ENCODE results near the gene FOCAD. TPM values are rescaled to one million over a fixed set of nuclear protein-coding genes. Genes with fewer than 3 reads are reported as not detected.

Gene FOCAD
- total RNA-seq, 1 experiment from 2014 or later: 20.0 TPM

- DNase-seq (ENCODE audit: extremely low read depth, low read depth): no peak
These were observed 313.5 kb downstream of the FOCAD start for GRCh38 chr9:20997503-20998076.

DNA sequence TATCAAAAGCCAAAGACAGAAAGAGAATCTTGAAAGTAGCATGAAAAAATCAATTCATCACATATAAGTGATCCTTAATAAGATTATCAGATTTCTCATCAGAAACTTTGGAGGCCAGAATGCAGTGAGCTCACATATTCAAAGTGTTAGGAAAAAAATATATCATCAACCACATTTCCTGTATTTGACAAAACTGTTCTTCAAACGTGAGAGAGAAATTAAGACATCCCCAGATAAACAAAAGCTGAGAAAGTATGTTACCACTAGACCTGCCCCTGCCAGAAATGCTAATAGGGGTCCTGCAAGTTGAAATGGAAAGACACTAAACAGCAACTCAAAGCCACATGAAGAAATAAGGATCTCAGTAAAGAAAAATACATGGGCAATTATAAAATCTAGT is 317.5 kb downstream of the FOCAD start:
- no peak for DNase-seq (ENCODE audit: extremely low read depth, low read depth)

- DNase-seq (ENCODE audit: extremely low read depth, low read depth): no peak
These were observed 318.0 kb downstream of the FOCAD start for GRCh38 chr9:21002040-21002439.

GRCh38 chr9:21015129-21015815 is 331.2 kb downstream of the FOCAD start:
- no peak for DNase-seq (ENCODE audit: extremely low read depth, low read depth)

DNA sequence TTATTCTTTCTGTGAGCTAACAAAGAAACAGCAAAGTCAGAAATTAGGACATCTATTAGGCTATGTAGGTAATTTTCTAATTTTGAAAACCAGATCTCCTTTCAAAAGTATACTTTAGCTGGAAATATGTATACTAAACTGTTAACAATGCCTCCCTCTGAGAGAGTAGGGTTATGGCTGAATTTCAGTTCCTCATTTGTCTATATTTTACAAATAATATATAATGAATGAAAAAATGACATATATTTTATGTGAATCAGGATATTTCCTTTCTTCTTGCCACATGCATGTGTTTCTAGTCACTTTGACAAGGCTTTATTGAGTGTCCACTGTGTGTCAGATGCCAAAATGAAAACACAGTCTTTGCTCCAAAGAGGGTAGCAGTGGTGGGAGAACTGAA is 331.9 kb downstream of the FOCAD start:
- DNase-seq (ENCODE audit: extremely low read depth, low read depth): no peak

GRCh38 chr9:21016701-21017491 is 332.8 kb downstream of the FOCAD start:
- no peak for DNase-seq (ENCODE audit: extremely low read depth, low read depth)

DNA sequence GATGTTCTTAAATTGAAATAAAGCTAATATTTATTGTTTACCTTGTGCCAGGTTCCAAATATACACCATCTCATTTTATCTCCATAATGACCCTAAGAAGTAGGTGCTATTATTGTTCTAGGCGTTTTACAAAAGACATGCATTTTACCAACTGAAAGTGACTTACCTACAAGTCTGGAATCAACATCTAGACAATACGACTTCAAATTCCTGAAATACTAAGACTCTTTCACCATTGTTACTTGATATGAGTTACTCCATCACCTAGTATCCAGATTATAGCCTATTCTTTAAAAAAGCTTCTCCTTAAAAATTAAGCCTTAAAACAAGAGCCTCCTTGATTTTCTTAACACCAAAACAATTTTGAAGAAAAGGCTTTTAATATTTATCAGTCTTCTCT is 334.1 kb downstream of the FOCAD start:
- DNase-seq (ENCODE audit: extremely low read depth, low read depth): no peak

DNA sequence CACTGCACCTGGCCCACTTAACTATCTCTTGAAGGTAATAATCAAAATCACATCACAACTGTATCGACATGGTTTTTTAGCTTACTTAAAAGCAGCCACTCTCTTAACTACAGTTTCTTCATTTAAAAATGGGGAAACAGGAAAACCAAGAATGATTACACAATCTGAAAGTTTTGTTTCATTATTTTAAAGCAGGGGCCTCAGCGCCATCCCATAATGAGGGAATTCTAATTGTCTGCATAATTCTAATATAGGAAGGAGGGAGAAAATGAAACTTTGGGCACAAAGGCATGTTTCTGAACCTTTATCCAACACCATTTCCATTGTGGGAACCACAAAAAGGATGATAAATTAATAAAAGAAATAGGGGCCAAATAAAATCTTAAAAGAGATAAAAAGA is 339.8 kb downstream of the FOCAD start:
- DNase-seq (ENCODE audit: extremely low read depth, low read depth): no peak

GRCh38 chr9:21027295-21027694 is 343.2 kb downstream of the FOCAD start:
- DNase-seq (ENCODE audit: extremely low read depth, low read depth): no peak

DNA sequence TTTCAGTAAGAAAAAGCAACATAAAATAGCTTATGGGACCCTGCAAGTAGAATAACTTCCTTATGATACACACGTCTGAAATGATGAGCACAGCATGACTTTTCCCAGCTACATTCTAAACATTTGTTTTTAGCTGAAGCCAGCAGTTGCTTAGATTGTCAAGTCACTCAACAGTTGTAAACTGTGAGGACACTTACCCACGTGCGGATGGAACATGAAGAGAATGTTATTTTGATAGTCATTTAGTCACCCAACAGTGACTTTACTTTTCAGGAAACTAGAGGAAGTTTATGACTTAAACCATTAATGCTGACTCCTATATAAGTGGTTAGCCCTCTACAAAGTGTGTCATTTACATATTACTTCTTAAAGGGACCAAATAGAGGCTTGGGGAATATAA is 344.4 kb downstream of the FOCAD start:
- no peak for DNase-seq (ENCODE audit: extremely low read depth, low read depth)

DNA sequence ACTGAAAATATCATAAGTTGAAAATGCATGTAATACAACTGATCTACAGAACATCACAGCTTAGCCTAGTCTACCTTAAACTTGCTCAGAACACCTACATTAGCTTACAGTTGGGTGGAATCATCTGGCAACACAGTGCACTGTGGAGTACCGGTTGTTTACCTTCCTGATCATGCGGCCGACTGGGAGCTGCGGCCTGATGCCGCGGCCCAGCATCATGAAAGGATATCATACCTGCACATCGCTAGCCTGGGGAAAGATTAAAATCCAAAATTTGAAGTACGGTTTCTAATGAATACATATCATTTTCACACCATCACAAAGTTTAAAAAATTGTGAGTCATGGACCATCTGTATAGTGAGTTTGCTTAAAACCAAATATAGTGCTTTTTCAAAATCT is 345.6 kb downstream of the FOCAD start:
- DNase-seq (ENCODE audit: extremely low read depth, low read depth): no peak

- DNase-seq (ENCODE audit: extremely low read depth, low read depth): no peak
These were observed 346.5 kb downstream of the FOCAD start for GRCh38 chr9:21030389-21031035.

GRCh38 chr9:21031091-21031807 is 347.2 kb downstream of the FOCAD start, which contains the start of gene HACD4:
HACD4 (minus strand) TSS chr9:21031640; CDS start chr9:21031590, 50 bp downstream.
- no peak for DNase-seq (ENCODE audit: extremely low read depth, low read depth)

DNA sequence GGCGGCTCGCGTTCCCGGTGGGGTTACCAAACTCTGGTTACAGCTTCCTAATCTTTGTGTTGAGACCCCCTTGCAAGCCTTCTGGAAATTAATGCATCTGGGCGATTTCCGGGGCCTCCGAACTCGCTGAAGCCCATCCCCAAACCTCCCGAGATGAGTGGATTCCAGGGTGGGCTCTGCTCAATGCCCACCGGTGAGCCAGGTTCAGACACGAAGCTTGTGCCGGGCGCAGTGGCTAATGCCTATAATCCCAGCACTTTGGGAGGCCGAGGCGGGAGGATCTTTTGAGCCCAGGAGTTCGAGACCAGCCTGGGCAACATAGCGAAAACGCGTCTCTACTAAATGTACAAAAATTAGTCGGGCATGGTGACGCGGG is 347.7 kb downstream of the FOCAD start:
- no peak for DNase-seq (ENCODE audit: extremely low read depth, low read depth)

GRCh38 chr9:21037278-21037677 is 353.2 kb downstream of the FOCAD start:
- no peak for DNase-seq (ENCODE audit: extremely low read depth, low read depth)

DNA sequence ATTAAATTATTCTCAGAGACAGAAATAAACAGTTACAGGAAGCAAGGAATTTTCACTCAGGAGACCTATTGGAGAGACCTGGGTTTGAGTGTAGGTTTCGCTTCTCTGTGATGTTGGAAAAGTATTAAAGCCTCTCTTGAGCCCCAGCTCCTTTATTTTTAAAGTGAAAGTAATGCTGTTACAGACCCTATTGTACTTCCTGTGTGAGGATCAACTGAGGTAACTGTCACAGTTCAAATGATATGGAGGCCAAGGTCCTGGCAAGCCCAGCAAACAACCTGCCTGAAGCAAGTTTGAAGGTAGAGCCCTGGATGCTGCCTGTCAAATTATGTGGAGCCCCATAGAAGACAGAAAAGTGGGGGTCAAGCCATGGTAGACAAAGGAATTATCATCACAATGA is 355.2 kb downstream of the FOCAD start:
- DNase-seq (ENCODE audit: extremely low read depth, low read depth): no peak

GRCh38 chr9:21042466-21042865 is 358.4 kb downstream of the FOCAD start:
- no peak for DNase-seq (ENCODE audit: extremely low read depth, low read depth)

- DNase-seq (ENCODE audit: extremely low read depth, low read depth): no peak
These were observed 359.8 kb downstream of the FOCAD start for GRCh38 chr9:21043841-21044240.
